Endothelial cell of umbilical vein (primary cell): ENCODE results near the gene SIGLEC15. TPM values are rescaled to one million over a fixed set of nuclear protein-coding genes. Genes with fewer than 3 reads are reported as not detected.

ENCODE experiments used
- BruUV-seq: library from RNA; stranded (reverse); fragments of 400-500 nt; replicated peaks from 2 replicates; lab custom pipeline; 2021; lab: Mats Ljungman, UMichigan
- CTCF ChIA-PET: fragments of 300-600, 350-600 bp; sonication (Branson Sonifier 250); formaldehyde crosslinking; loops from one replicate; lab custom pipeline; 2021; ENCODE audit warnings: antibody characterized with exemption, inconsistent platforms; lab: Charles Lee
- POLR2A ChIA-PET: fragments of 300-600, 350-600 bp; sonication (Branson Sonifier 250); formaldehyde crosslinking; loops from one replicate; lab custom pipeline; 2021; ENCODE audit warnings: antibody characterized with exemption, inconsistent platforms; lab: Charles Lee
- DNase-seq: peaks from one replicate; pipeline ENCODE4 v3.0.0-alpha.2; 2011; ENCODE audit warnings: low read depth, low spot score
- FAIRE-seq: peaks from 2 replicates; lab custom pipeline; 2011; peaks lifted over from hg19 to GRCh38; lab: Jason Lieb, UNC
- H2AFZ ChIP-seq: 2 replicates; pipeline ENCODE4 v1.6.0; 2012; ENCODE audit warnings: low read depth, low read length, control low read depth, inconsistent platforms
- H3K27ac ChIP-seq: 2 replicates; pipeline ENCODE4 v1.5.1; 2011; ENCODE audit warnings: low read depth, mild to moderate bottlenecking, control low read depth, low read length, moderate library complexity; ENCODE audit not compliant: insufficient read depth
- H3K27me3 ChIP-seq, 2 experiments: 2 replicates each; pipeline versions ENCODE4 v1.6.0 to v1.6.1; 2011; ENCODE audit warnings: low read length in 2 of 2, mixed read lengths in 1 of 2; ENCODE audit not compliant: control insufficient read depth in 2 of 2, insufficient read depth in 2 of 2
- H3K36me3 ChIP-seq, 2 experiments: 2 replicates in 1 of 2; 3 replicates in 1 of 2; pipeline ENCODE4 v1.5.1; 2011; ENCODE audit warnings: low read length in 2 of 2, mild to moderate bottlenecking in 1 of 2, moderate library complexity in 1 of 2; ENCODE audit not compliant: control insufficient read depth in 2 of 2, insufficient read depth in 2 of 2; ENCODE audit errors: extremely low read depth in 1 of 2
- H3K4me1 ChIP-seq: 3 replicates; pipeline ENCODE4 v1.5.1; 2011; ENCODE audit warnings: mild to moderate bottlenecking, low read length; ENCODE audit not compliant: control insufficient read depth, insufficient read depth; ENCODE audit errors: extremely low read depth
- H3K4me2 ChIP-seq: 2 replicates; pipeline ENCODE4 v1.6.1; 2011; ENCODE audit warnings: low read length, control low read depth, mixed read lengths; ENCODE audit not compliant: insufficient read depth
- H3K4me3 ChIP-seq, 3 experiments: fragments of 200-600 bp in 1 of 3; sonication (generic), shearing (Covaris generic) in 1 of 3; replicated peaks in 1 of 3; 2 replicates each; pipeline ENCODE4 v1.5.1; 2011 to 2016; ENCODE audit warnings: control low read depth in 3 of 3, low read length in 3 of 3, mild to moderate bottlenecking in 2 of 3, inconsistent platforms in 1 of 3, low read depth in 1 of 3, moderate library complexity in 1 of 3; ENCODE audit not compliant: insufficient read depth in 1 of 3
- H3K79me2 ChIP-seq: 2 replicates; pipeline ENCODE4 v1.6.0; 2012; ENCODE audit warnings: low read length, inconsistent platforms; ENCODE audit not compliant: control insufficient read depth, insufficient read depth
- H3K9ac ChIP-seq: replicated peaks from 2 replicates; pipeline ENCODE3; 2011; ENCODE audit warnings: low read length, control low read depth; ENCODE audit not compliant: insufficient read depth; ENCODE audit errors: extremely low read depth
- H3K9me1 ChIP-seq: replicated peaks from 3 replicates; pipeline ENCODE4 v1.6.0; 2011; ENCODE audit warnings: mild to moderate bottlenecking, low read length; ENCODE audit not compliant: control insufficient read depth, insufficient read depth; ENCODE audit errors: extremely low read depth
- H3K9me3 ChIP-seq: replicated peaks from 2 replicates; pipeline ENCODE4 v1.5.1; 2012; ENCODE audit warnings: low read length, inconsistent platforms; ENCODE audit not compliant: control insufficient read depth, insufficient read depth
- H4K20me1 ChIP-seq: replicated peaks from 2 replicates; pipeline ENCODE3; 2011; ENCODE audit warnings: mild to moderate bottlenecking, low read length; ENCODE audit not compliant: control insufficient read depth, insufficient read depth; ENCODE audit errors: extremely low read depth
- EZH2 ChIP-seq: IDR thresholded peaks from 2 replicates; pipeline ENCODE4 v1.6.1; 2012; ENCODE audit warnings: borderline replicate concordance, low read depth, mild to moderate bottlenecking, moderate library complexity, low read length, inconsistent platforms; ENCODE audit not compliant: severe bottlenecking
- GATA2 ChIP-seq: IDR thresholded peaks from 2 replicates; pipeline ENCODE4 v1.7.0; 2011; ENCODE audit warnings: low read depth, mild to moderate bottlenecking, moderate library complexity, mixed read lengths, low read length; ENCODE audit not compliant: insufficient read length, insufficient read depth
- JUN ChIP-seq: IDR thresholded peaks from 2 replicates; pipeline ENCODE4 v1.6.1; 2011; ENCODE audit warnings: borderline replicate concordance, low read depth; ENCODE audit not compliant: insufficient read length, insufficient read depth
- MYC ChIP-seq: IDR thresholded peaks from one replicate; pipeline ENCODE4 v1.6.1; 2011; ENCODE audit warnings: mild to moderate bottlenecking, low read depth, low read length
- POLR2A ChIP-seq: IDR thresholded peaks from 2 replicates; pipeline ENCODE4 v1.6.1; 2012; ENCODE audit warnings: low read depth, mild to moderate bottlenecking, control low read depth, low read length
- dilution Hi-C: fragments of 300-500 bp; cut with MboI; formaldehyde crosslinking; loops from one replicate; pipeline ENCODE4 v1.15.0; 2019; ENCODE audit warnings: low sequenced_read_pairs; ENCODE audit not compliant: extremely low pct_ligation_motif_present
- intact Hi-C: fragments of 100-400 bp; cut with micrococcal nuclease; formaldehyde crosslinking; loops from one replicate; pipeline ENCODE4 v1.10.0; 2022
- polyA plus RNA-seq, 4 experiments: library from polyadenylated mRNA; depleted of rRNA in 3 of 4; stranded (reverse) in 3 of 4; unstranded in 1 of 4; fragments of >200 nt; gene quantifications; 2 replicates each; pipeline versions ENCODE4 v1.2.1 to v1.2.3, GENCODE V29; 2011 to 2012; ENCODE audit warnings: missing spikeins in 1 of 4
- small RNA-seq: library from RNA; depleted of rRNA; stranded (forward); fragments of <200 nt; gene quantifications from one replicate; pipeline ENCODE3, GENCODE V24; 2012; ENCODE audit warnings: low replicate concordance, low read depth; ENCODE audit not compliant: insufficient read depth, insufficient read length
- total RNA-seq: library from RNA; stranded (reverse); gene quantifications from 2 replicates; pipeline ENCODE4 v1.2.3, GENCODE V29; 2021

Gene SIGLEC15
- total and polyA plus RNA-seq, 2 donors (not counting 3 experiments of a cell fraction or from before 2014, with no cell fraction given): not detected

- no peaks in the 10 kb centered on the region for H3K79me2 ChIP-seq
- H2AFZ ChIP-seq: no peak overlapping the region
- H4K20me1 ChIP-seq: no peaks in the 10 kb centered on the region
- ChIA-PET CTCF (interaction anchor here (2.5 kb wide), 1 partner anchor 12 kb away, joined by 14 read pairs; no protein-coding TSS in a partner anchor), POLR2A (no interaction called here)
- no peak overlapping the region for H3K4me2 ChIP-seq
- dilution Hi-C loops: no loop called here
- intact Hi-C loops: no loop called here
- FAIRE-seq (no peak), DNase-seq (peak; percentile 40)
- no peak overlapping the region for H3K4me3 ChIP-seq
- H3K27ac ChIP-seq: no peak overlapping the region
- H3K36me3 ChIP-seq: peaks cover 3 to 4% of the 10 kb centered on the region in 2 experiments
- no peak for TF ChIP-seq EZH2
- TF ChIP-seq MYC: no peak
- no peak for TF ChIP-seq JUN
- TF ChIP-seq POLR2A: no peak
- TF ChIP-seq GATA2: no peak
- no peaks in the 10 kb centered on the region for H3K9me1 ChIP-seq
- no TSS peak for BruUV-seq
- no peaks in the 10 kb centered on the region for H3K27me3 ChIP-seq
- H3K9me3 ChIP-seq: no peaks in the 10 kb centered on the region
- no peak overlapping the region for H3K9ac ChIP-seq
- H3K4me1 ChIP-seq: peaks cover 4% of the 10 kb centered on the region
These were observed 66.3 kb downstream of the SIGLEC15 start for GRCh38 chr18:45891806-45892205.

Small RNAs within 50 kb of the gene (small RNA-seq; reads per million reads assigned to genes)
- gene AC087685.1: not detected

Other genes starting within 250 kb of the SIGLEC15 start
- gene SLC14A2, start 210.2 kb upstream of the SIGLEC15 start, total RNA-seq: not detected in 2 replicates
- 0.01 and 0.02 TPM in 2 replicates for gene SLC14A2, start 210.2 kb upstream of the SIGLEC15 start, polyA plus RNA-seq
- gene SLC14A1, start 101.5 kb upstream of the SIGLEC15 start, total RNA-seq: not detected in 2 replicates
- not detected in 2 replicates for gene SLC14A1, start 101.5 kb upstream of the SIGLEC15 start, polyA plus RNA-seq
- 20.6 and 25.6 TPM in 2 replicates for gene EPG5, start 141.7 kb downstream of the SIGLEC15 start, total RNA-seq
- 16.7 and 16.8 TPM in 2 replicates for gene EPG5, start 141.7 kb downstream of the SIGLEC15 start, polyA plus RNA-seq
- 1.6 and 3.4 TPM in 2 replicates for gene PSTPIP2, start 246.6 kb downstream of the SIGLEC15 start, total RNA-seq
- gene PSTPIP2, start 246.6 kb downstream of the SIGLEC15 start, polyA plus RNA-seq: 4.5 and 4.9 TPM in 2 replicates